HCT116 (cell line): ENCODE data around the gene MNAT1. TPM values are rescaled to one million over a fixed set of nuclear protein-coding genes. Genes with fewer than 3 reads are reported as not detected.

Experiments used
- ATAC-seq: fragments of 200-7000 bp; cut with Tn5 transposase; 2 replicates; pipeline ENCODE4 v1.9.1; 2020; ENCODE audit warnings: mild to moderate bottlenecking, moderate library complexity
- BruUV-seq: library from RNA; stranded (reverse); fragments of 400-500 nt; replicated peaks from 2 replicates; lab custom pipeline; 2021; lab: Mats Ljungman, UMichigan
- CTCF ChIA-PET: fragments of 300-600 bp; sonication (Branson Sonifier 250); formaldehyde crosslinking; loops from one replicate; lab custom pipeline; 2021; ENCODE audit warnings: antibody characterized with exemption; lab: Charles Lee
- POLR2A ChIA-PET: fragments of 300-600, 350-600 bp; sonication (Branson Sonifier 250); formaldehyde crosslinking; loops from one replicate; lab custom pipeline; 2021; ENCODE audit warnings: antibody characterized with exemption; lab: Charles Lee
- RAD21 ChIA-PET, 2 experiments: fragments of 300-600 bp; sonication (Branson Sonifier 250); formaldehyde crosslinking; loops; one replicate each; lab custom pipeline; 2023; ENCODE audit warnings: low total read pairs in 2 of 2; ENCODE audit not compliant: uncharacterized antibody in 2 of 2, unreplicated experiment in 2 of 2, low non-redundant PET in 1 of 2; lab: Charles Lee
- DNase-seq: peaks from one replicate; pipeline ENCODE4 v3.0.0-alpha.2; 2010; ENCODE audit warnings: low read depth, low spot score
- H2AFZ ChIP-seq: fragments of 200-600 bp; shearing (Covaris generic), sonication (generic); 2 replicates; pipeline ENCODE4 v1.6.1; 2017; ENCODE audit warnings: low read depth, mixed run types, mixed read lengths, antibody characterized with exemption, low read length; ENCODE audit not compliant: poor library complexity, severe bottlenecking
- H3K27ac ChIP-seq: 2 replicates; pipeline ENCODE4 v1.5.1; 2012; ENCODE audit warnings: low read depth, low read length
- H3K27me3 ChIP-seq: fragments of 200-600 bp; sonication (generic); 2 replicates; pipeline ENCODE4 v1.6.1; 2016; ENCODE audit warnings: mixed run types, low read length, mixed read lengths; ENCODE audit not compliant: insufficient read depth
- H3K36me3 ChIP-seq, 2 experiments: fragments of 200-500 bp in 1 of 2; fragments of 200-600 bp in 1 of 2; sonication (Bioruptor generic) in 1 of 2; sonication (generic) in 1 of 2; 2 replicates each; pipeline versions ENCODE4 v1.5.1 to v1.6.1; 2014 to 2016; ENCODE audit warnings: low read length in 2 of 2, inconsistent platforms in 1 of 2, mixed read lengths in 1 of 2, mixed run types in 1 of 2; ENCODE audit not compliant: insufficient read depth in 2 of 2, control insufficient read depth in 1 of 2
- H3K4me1 ChIP-seq, 2 experiments: fragments of 200-600 bp in 1 of 2; sonication (generic) in 1 of 2; 2 replicates each; pipeline versions ENCODE4 v1.5.1 to v1.6.1; 2012 to 2017; ENCODE audit warnings: low read length in 2 of 2, inconsistent platforms in 1 of 2, mild to moderate bottlenecking in 1 of 2, mixed read lengths in 1 of 2, mixed run types in 1 of 2, moderate library complexity in 1 of 2; ENCODE audit not compliant: insufficient read depth in 2 of 2, control insufficient read depth in 1 of 2
- H3K4me2 ChIP-seq: fragments of 200-600 bp; sonication (generic); 2 replicates; pipeline ENCODE4 v1.6.1; 2017; ENCODE audit warnings: mixed run types, low read length, mixed read lengths
- H3K4me3 ChIP-seq, 2 experiments: fragments of 200-600 bp in 1 of 2; sonication (generic) in 1 of 2; replicated peaks in 1 of 2; 2 replicates each; pipeline ENCODE4 v1.5.1; 2011 to 2016; ENCODE audit warnings: low read length in 2 of 2, control low read depth in 1 of 2, low read depth in 1 of 2, mild to moderate bottlenecking in 1 of 2, mixed read lengths in 1 of 2, mixed run types in 1 of 2
- H3K79me2 ChIP-seq: fragments of 200-600 bp; sonication (generic); 2 replicates; pipeline ENCODE4 v1.6.1; 2017; ENCODE audit warnings: mild to moderate bottlenecking, mixed run types, low read length, moderate library complexity, mixed read lengths; ENCODE audit not compliant: insufficient read depth
- H3K9ac ChIP-seq: fragments of 200-600 bp; sonication (generic); 2 replicates; pipeline ENCODE4 v1.6.1; 2016; ENCODE audit warnings: low read length, mixed read lengths
- H3K9me2 ChIP-seq: fragments of 200-600 bp; sonication (generic), shearing (Covaris generic); 2 replicates; pipeline ENCODE4 v1.6.1; 2017; ENCODE audit warnings: mixed run types, mild to moderate bottlenecking, moderate library complexity; ENCODE audit not compliant: insufficient read depth
- H3K9me3 ChIP-seq, 2 experiments: fragments of 200-500 bp in 1 of 2; fragments of 200-600 bp in 1 of 2; sonication (Bioruptor generic) in 1 of 2; sonication (generic) in 1 of 2; 2 replicates each; pipeline ENCODE4 v1.6.1; 2014 to 2017; ENCODE audit warnings: low read length in 2 of 2, mixed read lengths in 2 of 2, inconsistent platforms in 1 of 2, low read depth in 1 of 2, mild to moderate bottlenecking in 1 of 2, mixed run types in 1 of 2, moderate library complexity in 1 of 2; ENCODE audit not compliant: control insufficient read depth in 1 of 2, insufficient read depth in 1 of 2
- H4K20me1 ChIP-seq: fragments of 200-600 bp; sonication (generic), shearing (Covaris generic); 2 replicates; pipeline ENCODE4 v1.6.1; 2017; ENCODE audit warnings: mixed run types, mild to moderate bottlenecking, moderate library complexity; ENCODE audit not compliant: insufficient read depth
- CBX3 ChIP-seq: IDR thresholded peaks from 2 replicates; pipeline ENCODE4 v1.6.1; 2012; ENCODE audit warnings: low read depth
- CEBPB ChIP-seq: IDR thresholded peaks from 2 replicates; pipeline ENCODE4 v1.6.1; 2012; ENCODE audit warnings: low read depth
- EGR1 ChIP-seq: IDR thresholded peaks from 2 replicates; pipeline ENCODE4 v1.6.1; 2012; ENCODE audit warnings: low read depth
- EZH2 ChIP-seq: fragments of 200-600 bp; sonication (generic); IDR thresholded peaks from 2 replicates; pipeline ENCODE4 v1.6.1; 2017; ENCODE audit warnings: antibody characterized with exemption, mixed run types
- EZH2phosphoT487 ChIP-seq: fragments of 200-600 bp; IDR thresholded peaks from 2 replicates; pipeline ENCODE4 v1.6.1; 2018; ENCODE audit warnings: antibody characterized with exemption, borderline replicate concordance
- FOSL1 ChIP-seq: IDR thresholded peaks from 2 replicates; pipeline ENCODE4 v1.6.1; 2012; ENCODE audit warnings: low read depth
- JUND ChIP-seq: IDR thresholded peaks from 2 replicates; pipeline ENCODE4 v1.6.1; 2012
- POLR2A ChIP-seq: IDR thresholded peaks from 2 replicates; pipeline ENCODE4 v1.7.0; 2011; ENCODE audit warnings: borderline replicate concordance; ENCODE audit not compliant: insufficient read depth, insufficient read length; ENCODE audit errors: extremely low read depth
- RAD21 ChIP-seq: IDR thresholded peaks from 2 replicates; pipeline ENCODE4 v1.6.1; 2012; ENCODE audit warnings: low read depth, mild to moderate bottlenecking
- SIN3A ChIP-seq: IDR thresholded peaks from 2 replicates; pipeline ENCODE4 v1.6.1; 2012; ENCODE audit warnings: low read depth
- SP1 ChIP-seq: IDR thresholded peaks from 2 replicates; pipeline ENCODE4 v1.6.1; 2012; ENCODE audit warnings: low read depth
- SRF ChIP-seq: IDR thresholded peaks from 2 replicates; pipeline ENCODE4 v1.6.1; 2012; ENCODE audit warnings: low read depth
- TCF7L2 ChIP-seq: IDR thresholded peaks from 2 replicates; pipeline ENCODE4 v1.7.0; 2011; ENCODE audit warnings: borderline replicate concordance, inconsistent platforms; ENCODE audit not compliant: insufficient read depth, insufficient read length; ENCODE audit errors: extremely low read depth
- intact Hi-C: fragments of 100-400 bp; cut with micrococcal nuclease; formaldehyde crosslinking; loops from 2 replicates; pipeline ENCODE4 v1.10.0; 2022
- total RNA-seq: library from RNA; stranded (reverse); gene quantifications from one replicate; pipeline ENCODE4 v1.2.1, GENCODE V29; 2021; ENCODE audit not compliant: unreplicated experiment
- TF ChIP-seq, protein P1 (sequence below): IDR thresholded peaks from 2 replicates; pipeline ENCODE4 v1.6.1; 2012; ENCODE audit warnings: low read depth
- TF ChIP-seq, protein P2 (sequence below): IDR thresholded peaks from 2 replicates; pipeline ENCODE4 v1.6.1; 2012
- TF ChIP-seq, protein P3 (sequence below), 3 experiments: fragments of 200-600 bp in 1 of 3; sonication (generic) in 1 of 3; IDR thresholded peaks in 2 of 3; conservative IDR thresholded peaks in 1 of 3; 2 replicates each; pipeline ENCODE4 v1.5.1; 2012 to 2017; ENCODE audit warnings: low read depth in 2 of 3, low read length in 2 of 3, antibody characterized with exemption in 1 of 3, borderline replicate concordance in 1 of 3, control low read depth in 1 of 3, mild to moderate bottlenecking in 1 of 3, mixed read lengths in 1 of 3, mixed run types in 1 of 3, moderate library complexity in 1 of 3; ENCODE audit not compliant: insufficient read depth in 1 of 3

The MNAT1 gene
- total RNA-seq, 1 experiment from 2014 or later = 49.3 TPM

DNA sequence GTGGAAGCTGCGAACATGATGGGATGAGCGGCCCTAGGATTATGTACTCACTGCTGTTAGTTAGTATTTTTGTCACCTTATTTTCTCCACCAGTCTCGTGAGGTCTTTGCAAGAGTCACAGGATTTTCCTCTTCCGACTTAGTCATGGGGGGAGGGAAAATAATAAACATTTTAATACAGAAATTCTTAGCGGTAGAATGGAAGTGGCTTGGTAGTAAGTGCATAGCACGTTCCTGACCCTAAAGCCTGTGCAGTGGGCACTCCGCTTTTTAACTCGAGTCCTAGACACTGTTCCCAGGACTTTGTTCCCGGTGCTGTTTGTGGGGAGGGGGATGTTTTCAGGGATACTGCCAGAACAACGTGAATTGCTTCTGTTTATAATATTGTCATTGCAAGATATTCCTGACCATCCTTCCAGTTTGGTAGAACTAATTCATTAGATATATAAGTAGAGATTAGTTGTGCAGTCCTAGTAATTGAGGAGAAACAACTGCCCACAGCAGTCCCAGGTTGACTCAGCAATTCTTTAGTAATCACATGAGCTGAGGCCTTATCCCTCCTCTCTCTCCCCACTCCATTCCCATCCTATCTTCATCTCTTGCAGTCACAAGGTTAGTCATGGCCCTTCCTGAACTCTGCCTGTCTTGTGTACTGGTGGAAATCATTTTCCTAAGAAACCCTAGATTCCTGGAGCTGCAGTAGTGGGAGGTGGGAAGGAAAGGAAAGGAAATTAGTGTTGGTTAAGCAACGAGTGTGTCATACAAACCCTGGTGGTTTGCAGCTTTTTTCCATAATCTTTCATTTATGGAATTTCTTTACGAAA is 247.3 kb downstream of the MNAT1 start (continued):
- TF ChIP-seq, protein P1, sequence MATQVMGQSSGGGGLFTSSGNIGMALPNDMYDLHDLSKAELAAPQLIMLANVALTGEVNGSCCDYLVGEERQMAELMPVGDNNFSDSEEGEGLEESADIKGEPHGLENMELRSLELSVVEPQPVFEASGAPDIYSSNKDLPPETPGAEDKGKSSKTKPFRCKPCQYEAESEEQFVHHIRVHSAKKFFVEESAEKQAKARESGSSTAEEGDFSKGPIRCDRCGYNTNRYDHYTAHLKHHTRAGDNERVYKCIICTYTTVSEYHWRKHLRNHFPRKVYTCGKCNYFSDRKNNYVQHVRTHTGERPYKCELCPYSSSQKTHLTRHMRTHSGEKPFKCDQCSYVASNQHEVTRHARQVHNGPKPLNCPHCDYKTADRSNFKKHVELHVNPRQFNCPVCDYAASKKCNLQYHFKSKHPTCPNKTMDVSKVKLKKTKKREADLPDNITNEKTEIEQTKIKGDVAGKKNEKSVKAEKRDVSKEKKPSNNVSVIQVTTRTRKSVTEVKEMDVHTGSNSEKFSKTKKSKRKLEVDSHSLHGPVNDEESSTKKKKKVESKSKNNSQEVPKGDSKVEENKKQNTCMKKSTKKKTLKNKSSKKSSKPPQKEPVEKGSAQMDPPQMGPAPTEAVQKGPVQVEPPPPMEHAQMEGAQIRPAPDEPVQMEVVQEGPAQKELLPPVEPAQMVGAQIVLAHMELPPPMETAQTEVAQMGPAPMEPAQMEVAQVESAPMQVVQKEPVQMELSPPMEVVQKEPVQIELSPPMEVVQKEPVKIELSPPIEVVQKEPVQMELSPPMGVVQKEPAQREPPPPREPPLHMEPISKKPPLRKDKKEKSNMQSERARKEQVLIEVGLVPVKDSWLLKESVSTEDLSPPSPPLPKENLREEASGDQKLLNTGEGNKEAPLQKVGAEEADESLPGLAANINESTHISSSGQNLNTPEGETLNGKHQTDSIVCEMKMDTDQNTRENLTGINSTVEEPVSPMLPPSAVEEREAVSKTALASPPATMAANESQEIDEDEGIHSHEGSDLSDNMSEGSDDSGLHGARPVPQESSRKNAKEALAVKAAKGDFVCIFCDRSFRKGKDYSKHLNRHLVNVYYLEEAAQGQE = no peak
- TF ChIP-seq SIN3A = no peak
- TF ChIP-seq, protein P2, sequence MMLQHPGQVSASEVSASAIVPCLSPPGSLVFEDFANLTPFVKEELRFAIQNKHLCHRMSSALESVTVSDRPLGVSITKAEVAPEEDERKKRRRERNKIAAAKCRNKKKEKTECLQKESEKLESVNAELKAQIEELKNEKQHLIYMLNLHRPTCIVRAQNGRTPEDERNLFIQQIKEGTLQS = no peak
- TF ChIP-seq POLR2A = no peak
- TF ChIP-seq, all 23 proteins: peak for 0

DNA sequence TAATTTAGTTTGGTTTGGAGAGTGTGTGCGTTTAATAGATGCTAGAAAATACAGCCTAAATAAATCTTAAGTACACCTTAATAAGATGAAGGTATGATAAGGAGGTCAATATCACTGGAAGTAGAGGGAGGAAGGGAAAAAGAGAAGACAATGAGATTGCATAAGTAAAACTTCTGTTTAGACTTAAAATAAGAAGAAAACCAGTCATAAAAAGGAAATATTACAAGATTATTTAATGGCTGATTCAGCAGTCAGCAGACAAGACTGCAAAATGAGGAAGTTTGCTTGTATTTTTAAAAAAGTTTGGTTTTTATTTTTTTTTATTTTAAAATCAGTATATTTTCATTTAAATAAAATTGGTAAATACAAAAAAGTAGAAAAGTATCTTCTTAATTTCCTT is 249.6 kb downstream of the MNAT1 start:
- H3K4me1 ChIP-seq = peaks cover 5 to 20% of the 10 kb centered on the region in 2 experiments; a peak in 3 of 4 replicates
- no peak overlapping the region for H3K27ac ChIP-seq
- no peaks in the 10 kb centered on the region for H3K9me2 ChIP-seq
- H3K36me3 ChIP-seq = peaks cover 0 to 3% of the 10 kb centered on the region in 2 experiments; a peak in 1 of 4 replicates
- H3K4me3 ChIP-seq = no peak overlapping the region
- CTCF ChIA-PET = no interaction called here
- H3K9ac ChIP-seq = no peak overlapping the region
- H3K27me3 ChIP-seq = no peaks in the 10 kb centered on the region
- ATAC-seq (no peak), DNase-seq (no peak)
- no peak overlapping the region for H2AFZ ChIP-seq
- no TSS peak for BruUV-seq
- H3K9me3 ChIP-seq = no peaks in the 10 kb centered on the region
- no peak overlapping the region for H3K4me2 ChIP-seq
- POLR2A ChIA-PET = no interaction called here
- H3K79me2 ChIP-seq = peaks cover 29% of the 10 kb centered on the region
- RAD21 ChIA-PET = no interaction called here
- no peaks in the 10 kb centered on the region for H4K20me1 ChIP-seq
- intact Hi-C loops = no loop called here
- TF ChIP-seq CEBPB (no peak), FOSL1 (no peak), SP1 (no peak), EGR1 (no peak), SRF (no peak), EZH2phosphoT487 (no peak), EZH2 (no peak), RAD21 (no peak), TCF7L2 (no peak), CBX3 (no peak), SIN3A (no peak), JUND (no peak), POLR2A (no peak)
- TF ChIP-seq, protein P3, sequence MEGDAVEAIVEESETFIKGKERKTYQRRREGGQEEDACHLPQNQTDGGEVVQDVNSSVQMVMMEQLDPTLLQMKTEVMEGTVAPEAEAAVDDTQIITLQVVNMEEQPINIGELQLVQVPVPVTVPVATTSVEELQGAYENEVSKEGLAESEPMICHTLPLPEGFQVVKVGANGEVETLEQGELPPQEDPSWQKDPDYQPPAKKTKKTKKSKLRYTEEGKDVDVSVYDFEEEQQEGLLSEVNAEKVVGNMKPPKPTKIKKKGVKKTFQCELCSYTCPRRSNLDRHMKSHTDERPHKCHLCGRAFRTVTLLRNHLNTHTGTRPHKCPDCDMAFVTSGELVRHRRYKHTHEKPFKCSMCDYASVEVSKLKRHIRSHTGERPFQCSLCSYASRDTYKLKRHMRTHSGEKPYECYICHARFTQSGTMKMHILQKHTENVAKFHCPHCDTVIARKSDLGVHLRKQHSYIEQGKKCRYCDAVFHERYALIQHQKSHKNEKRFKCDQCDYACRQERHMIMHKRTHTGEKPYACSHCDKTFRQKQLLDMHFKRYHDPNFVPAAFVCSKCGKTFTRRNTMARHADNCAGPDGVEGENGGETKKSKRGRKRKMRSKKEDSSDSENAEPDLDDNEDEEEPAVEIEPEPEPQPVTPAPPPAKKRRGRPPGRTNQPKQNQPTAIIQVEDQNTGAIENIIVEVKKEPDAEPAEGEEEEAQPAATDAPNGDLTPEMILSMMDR (IDR thresholded peaks at IDR 0.05 in 2 of 3, conservative IDR thresholded peaks at IDR 0.05 in 1 of 3; ENCODE audit: borderline replicate concordance in 1 of 3, insufficient read depth in 1 of 3, low read depth in 2 of 3, low read length in 2 of 3) = no peak
- TF ChIP-seq, protein P2 = no peak
